Ishikawa (cell line): ENCODE results near the gene CIDEC.

ENCODE experiments used
- CEBPB ChIP-seq: IDR thresholded peaks from 2 replicates; pipeline ENCODE4 v1.6.1; 2012
- CREB1 ChIP-seq: IDR thresholded peaks from 2 replicates; pipeline ENCODE4 v1.6.1; 2012; ENCODE audit warnings: low read depth
- EGR1 ChIP-seq: IDR thresholded peaks from 2 replicates; pipeline ENCODE4 v1.6.1; 2012
- EP300 ChIP-seq: IDR thresholded peaks from 2 replicates; pipeline ENCODE4 v1.6.1; 2012; ENCODE audit warnings: borderline replicate concordance
- FOXM1 ChIP-seq: IDR thresholded peaks from 2 replicates; pipeline ENCODE4 v1.6.1; 2012; ENCODE audit warnings: low read depth, borderline replicate concordance
- MAX ChIP-seq: IDR thresholded peaks from 2 replicates; pipeline ENCODE4 v1.6.1; 2012
- NFIC ChIP-seq: IDR thresholded peaks from 2 replicates; pipeline ENCODE4 v1.6.1; 2012
- RAD21 ChIP-seq: IDR thresholded peaks from 2 replicates; pipeline ENCODE4 v1.6.1; 2012; ENCODE audit warnings: low read depth
- REST ChIP-seq: IDR thresholded peaks from 2 replicates; pipeline ENCODE4 v1.6.1; 2012; ENCODE audit warnings: low read depth, mild to moderate bottlenecking
- TAF1 ChIP-seq: IDR thresholded peaks from 2 replicates; pipeline ENCODE4 v1.6.1; 2012; ENCODE audit warnings: low read depth, mild to moderate bottlenecking
- TEAD4 ChIP-seq: IDR thresholded peaks from 2 replicates; pipeline ENCODE4 v1.6.1; 2012
- USF1 ChIP-seq: IDR thresholded peaks from 2 replicates; pipeline ENCODE4 v1.6.1; 2012
- YY1 ChIP-seq: IDR thresholded peaks from 2 replicates; pipeline ENCODE4 v1.6.1; 2012; ENCODE audit warnings: low read depth
- ZBTB7A ChIP-seq: IDR thresholded peaks from 2 replicates; pipeline ENCODE4 v1.6.1; 2012; ENCODE audit warnings: low read depth

- TF ChIP-seq EP300 (no peak), CEBPB (no peak), ZBTB7A (no peak), CREB1 (no peak), YY1 (no peak), REST (no peak), RAD21 (no peak), MAX (no peak), EGR1 (no peak), TAF1 (no peak), USF1 (no peak), FOXM1 (no peak), NFIC (no peak), TEAD4 (no peak)
Observed at GRCh38 chr3:9881441-9881840, 1.4 kb upstream of the CIDEC start.
